T-helper 17 cell (primary cell): ENCODE measurements around the gene FSIP2. TPM values are rescaled to one million over a fixed set of nuclear protein-coding genes. Genes with fewer than 3 reads are reported as not detected.

Experiments used
- ATAC-seq: fragments of 150-1000 bp; cut with Tn5 transposase; 2 replicates; pipeline ENCODE4 v1.10.0; 2021; ENCODE audit warnings: mild to moderate bottlenecking, moderate library complexity
- DNase-seq, 3 donors: peaks; one replicate each; pipeline versions ENCODE4 v3.0.0 to v3.0.0-alpha.2; 2020 to 2021
- H3K9me3 ChIP-seq: one replicate; pipeline ENCODE4 v1.7.0; 2013; ENCODE audit warnings: low read length, mild to moderate bottlenecking; ENCODE audit not compliant: control insufficient read depth, poor library complexity, severe bottlenecking
- H3K27ac Mint-ChIP-seq: one replicate; pipeline ENCODE4 v1.8.0; 2022; ENCODE audit warnings: mild to moderate bottlenecking, moderate library complexity, mixed read lengths
- H3K27me3 Mint-ChIP-seq: one replicate; pipeline ENCODE4 v1.8.0; 2022; ENCODE audit warnings: mixed read lengths
- H3K36me3 Mint-ChIP-seq: one replicate; pipeline ENCODE4 v1.8.0; 2022; ENCODE audit warnings: low read depth, mixed read lengths
- H3K4me1 Mint-ChIP-seq: one replicate; pipeline ENCODE4 v1.8.0; 2022; ENCODE audit warnings: mild to moderate bottlenecking, mixed read lengths
- H3K4me3 Mint-ChIP-seq: one replicate; pipeline ENCODE4 v1.8.0; 2022; ENCODE audit warnings: mild to moderate bottlenecking, moderate library complexity, mixed read lengths
- total RNA-seq, 4 donors: library from RNA in 2 of 4; stranded (reverse) in 2 of 4; gene quantifications; one replicate each; pipeline ENCODE4 v1.2.3 and lab custom pipeline; 2022 to 2026

FSIP2 gene
- total RNA-seq, 2 donors from 2014 or later: 0.50 to 0.57 TPM

- Mint-ChIP-seq H3K27ac (no peak overlapping the region), H3K4me1 (no peaks in the 10 kb centered on the region), H3K27me3 (no peaks in the 10 kb centered on the region), H3K4me3 (no peak overlapping the region), H3K36me3 (no peaks in the 10 kb centered on the region)
- DNase-seq (no peak), ATAC-seq (no peak)
- H3K9me3 ChIP-seq: no peaks in the 10 kb centered on the region
Observed at GRCh38 chr2:185785156-185785555, 46.6 kb downstream of the FSIP2 start.

GRCh38 chr2:185785851-185786473, 47.4 kb downstream of the FSIP2 start:
- Mint-ChIP-seq H3K27me3 (no peaks in the 10 kb centered on the region), H3K4me1 (no peaks in the 10 kb centered on the region), H3K27ac (no peak overlapping the region), H3K36me3 (no peaks in the 10 kb centered on the region), H3K4me3 (no peak overlapping the region)
- DNase-seq (no peak), ATAC-seq (no peak)
- H3K9me3 ChIP-seq: no peaks in the 10 kb centered on the region

GRCh38 chr2:185787227-185788145, 48.9 kb downstream of the FSIP2 start:
- H3K4me1 Mint-ChIP-seq: no peaks in the 10 kb centered on the region
- no peak overlapping the region for H3K27ac Mint-ChIP-seq
- no peak overlapping the region for H3K4me3 Mint-ChIP-seq
- no peaks in the 10 kb centered on the region for H3K9me3 ChIP-seq
- no peaks in the 10 kb centered on the region for H3K36me3 Mint-ChIP-seq
- ATAC-seq (no peak), DNase-seq (no peak)
- H3K27me3 Mint-ChIP-seq: no peaks in the 10 kb centered on the region

- H3K9me3 ChIP-seq: no peaks in the 10 kb centered on the region
- DNase-seq: no peak
- Mint-ChIP-seq H3K27me3 (no peaks in the 10 kb centered on the region), H3K36me3 (no peaks in the 10 kb centered on the region), H3K4me3 (no peak overlapping the region), H3K27ac (no peak overlapping the region), H3K4me1 (no peaks in the 10 kb centered on the region)
- no peak for ATAC-seq
Observed at GRCh38 chr2:185790361-185790760, 51.8 kb downstream of the FSIP2 start.

GRCh38 chr2:185793532-185794345, 55.1 kb downstream of the FSIP2 start:
- no peak overlapping the region for H3K27ac Mint-ChIP-seq
- H3K27me3 Mint-ChIP-seq: no peaks in the 10 kb centered on the region
- H3K4me1 Mint-ChIP-seq: no peaks in the 10 kb centered on the region
- DNase-seq (no peak), ATAC-seq (no peak)
- no peak overlapping the region for H3K4me3 Mint-ChIP-seq
- H3K9me3 ChIP-seq: no peaks in the 10 kb centered on the region
- no peaks in the 10 kb centered on the region for H3K36me3 Mint-ChIP-seq

- DNase-seq: no peak
- Mint-ChIP-seq H3K4me1 (no peaks in the 10 kb centered on the region), H3K27ac (no peak overlapping the region), H3K4me3 (no peak overlapping the region), H3K36me3 (no peaks in the 10 kb centered on the region), H3K27me3 (no peaks in the 10 kb centered on the region)
- no peak for ATAC-seq
- no peaks in the 10 kb centered on the region for H3K9me3 ChIP-seq
Observed at GRCh38 chr2:185796758-185797157, 58.2 kb downstream of the FSIP2 start.

GRCh38 chr2:185802926-185803325, 64.3 kb downstream of the FSIP2 start:
- Mint-ChIP-seq H3K27me3 (no peaks in the 10 kb centered on the region), H3K4me3 (no peak overlapping the region), H3K36me3 (no peaks in the 10 kb centered on the region)

GRCh38 chr2:185806783-185807182, 68.2 kb downstream of the FSIP2 start:
- DNase-seq (no peak), ATAC-seq (no peak)
- H3K9me3 ChIP-seq: no peaks in the 10 kb centered on the region
- no peaks in the 10 kb centered on the region for H3K4me1 Mint-ChIP-seq
- H3K27ac Mint-ChIP-seq: no peak overlapping the region
- H3K4me3 Mint-ChIP-seq: no peak overlapping the region
- no peaks in the 10 kb centered on the region for H3K36me3 Mint-ChIP-seq
- no peaks in the 10 kb centered on the region for H3K27me3 Mint-ChIP-seq

More at GRCh38 chr2:185802926-185803325, 64.3 kb downstream of the FSIP2 start:
- H3K4me1 Mint-ChIP-seq: no peaks in the 10 kb centered on the region
- H3K27ac Mint-ChIP-seq: no peak overlapping the region
- ATAC-seq: no peak
- DNase-seq: no peak
- H3K9me3 ChIP-seq: no peaks in the 10 kb centered on the region

GRCh38 chr2:185807351-185807750, 68.7 kb downstream of the FSIP2 start:
- no peaks in the 10 kb centered on the region for H3K36me3 Mint-ChIP-seq
- no peak overlapping the region for H3K4me3 Mint-ChIP-seq
- ATAC-seq: no peak
- no peaks in the 10 kb centered on the region for H3K27me3 Mint-ChIP-seq
- no peaks in the 10 kb centered on the region for H3K4me1 Mint-ChIP-seq
- no peaks in the 10 kb centered on the region for H3K9me3 ChIP-seq
- no peak for DNase-seq
- H3K27ac Mint-ChIP-seq: no peak overlapping the region

- no peaks in the 10 kb centered on the region for H3K4me1 Mint-ChIP-seq
- no peak for DNase-seq
- H3K36me3 Mint-ChIP-seq: peaks cover under 1% of the 10 kb centered on the region
- H3K4me3 Mint-ChIP-seq: no peak overlapping the region
- H3K27me3 Mint-ChIP-seq: no peaks in the 10 kb centered on the region
- no peaks in the 10 kb centered on the region for H3K9me3 ChIP-seq
- no peak overlapping the region for H3K27ac Mint-ChIP-seq
- ATAC-seq: no peak
Observed at GRCh38 chr2:185811580-185811979, 73.0 kb downstream of the FSIP2 start.

- Mint-ChIP-seq H3K27me3 (no peaks in the 10 kb centered on the region), H3K4me3 (no peak overlapping the region), H3K36me3 (peaks cover 2% of the 10 kb centered on the region), H3K27ac (no peak overlapping the region), H3K4me1 (no peaks in the 10 kb centered on the region)
- DNase-seq (no peak), ATAC-seq (no peak)
- H3K9me3 ChIP-seq: no peaks in the 10 kb centered on the region
Observed at GRCh38 chr2:185813707-185814106, 75.1 kb downstream of the FSIP2 start.

GRCh38 chr2:185817991-185818390, 79.4 kb downstream of the FSIP2 start:
- DNase-seq (no peak), ATAC-seq (no peak)
- H3K27ac Mint-ChIP-seq: no peak overlapping the region
- peaks cover 2% of the 10 kb centered on the region for H3K36me3 Mint-ChIP-seq
- H3K9me3 ChIP-seq: no peaks in the 10 kb centered on the region
- no peaks in the 10 kb centered on the region for H3K27me3 Mint-ChIP-seq
- H3K4me3 Mint-ChIP-seq: no peak overlapping the region
- H3K4me1 Mint-ChIP-seq: no peaks in the 10 kb centered on the region

GRCh38 chr2:185821467-185821866, 82.9 kb downstream of the FSIP2 start:
- DNase-seq (no peak), ATAC-seq (no peak)
- no peak overlapping the region for H3K4me3 Mint-ChIP-seq
- no peaks in the 10 kb centered on the region for H3K9me3 ChIP-seq
- H3K27me3 Mint-ChIP-seq: no peaks in the 10 kb centered on the region
- H3K4me1 Mint-ChIP-seq: no peaks in the 10 kb centered on the region
- peaks cover 2% of the 10 kb centered on the region for H3K36me3 Mint-ChIP-seq
- no peak overlapping the region for H3K27ac Mint-ChIP-seq
